Panc1 (cell line): ENCODE results near the gene LMO1. TPM values are rescaled to one million over a fixed set of nuclear protein-coding genes. Genes with fewer than 3 reads are reported as not detected.

Experiments
- ATAC-seq: fragments of 200-7000 bp; cut with Tn5 transposase; 2 replicates; pipeline ENCODE4 v1.9.1; 2020; ENCODE audit warnings: mild to moderate bottlenecking, moderate library complexity
- BruUV-seq: library from RNA; stranded (reverse); fragments of 400-500 nt; replicated peaks from 2 replicates; lab custom pipeline; 2021; lab: Mats Ljungman, UMichigan
- CTCF ChIA-PET: fragments of 300-600 bp; sonication (Branson Sonifier 250); formaldehyde crosslinking; loops from one replicate; lab custom pipeline; 2022; ENCODE audit warnings: antibody characterized with exemption; lab: Charles Lee
- POLR2A ChIA-PET: fragments of 300-600 bp; sonication (Branson Sonifier 250); formaldehyde crosslinking; loops from one replicate; lab custom pipeline; 2022; ENCODE audit warnings: antibody characterized with exemption; lab: Charles Lee
- DNase-seq: peaks from one replicate; pipeline ENCODE4 v3.0.0-alpha.2; 2010; ENCODE audit warnings: low read depth, low spot score
- H3K27ac ChIP-seq: 2 replicates; pipeline ENCODE4 v1.5.1; 2011; ENCODE audit warnings: mild to moderate bottlenecking, low read length, inconsistent platforms
- H3K27me3 ChIP-seq: fragments of 200-500 bp; sonication (Bioruptor generic); 2 replicates; pipeline ENCODE4 v1.6.0; 2014; ENCODE audit warnings: low read length, inconsistent platforms; ENCODE audit not compliant: control insufficient read depth, insufficient read depth
- H3K36me3 ChIP-seq: fragments of 200-500 bp; sonication (Bioruptor generic); 2 replicates; pipeline ENCODE4 v1.5.1; 2014; ENCODE audit warnings: inconsistent platforms, mild to moderate bottlenecking, low read length, moderate library complexity; ENCODE audit not compliant: control insufficient read depth, insufficient read depth
- H3K4me1 ChIP-seq: 2 replicates; pipeline ENCODE4 v1.5.1; 2011; ENCODE audit warnings: inconsistent platforms, mild to moderate bottlenecking, low read length, moderate library complexity; ENCODE audit not compliant: control insufficient read depth, insufficient read depth
- H3K4me3 ChIP-seq, 2 experiments: 2 replicates each; pipeline ENCODE4 v1.5.1; 2011 to 2012; ENCODE audit warnings: low read depth in 2 of 2, low read length in 2 of 2, mild to moderate bottlenecking in 2 of 2, inconsistent platforms in 1 of 2, moderate library complexity in 1 of 2
- H3K9me3 ChIP-seq: fragments of 200-500 bp; sonication (Bioruptor generic); 2 replicates; pipeline ENCODE4 v1.5.1; 2014; ENCODE audit warnings: low read depth, mild to moderate bottlenecking, inconsistent platforms, low read length, moderate library complexity; ENCODE audit not compliant: control insufficient read depth, insufficient read depth
- CTCF ChIP-seq: fragments of 450-650 bp; IDR thresholded peaks from 2 replicates; pipeline ENCODE4 v1.5.1; 2017; ENCODE audit warnings: mild to moderate bottlenecking
- POLR2AphosphoS5 ChIP-seq: IDR thresholded peaks from 2 replicates; pipeline ENCODE4 v1.6.1; 2012; ENCODE audit warnings: mild to moderate bottlenecking, low read depth, low read length, moderate library complexity
- REST ChIP-seq, 2 experiments: IDR thresholded peaks; 2 replicates each; pipeline ENCODE4 v1.6.1; 2011 to 2012; ENCODE audit warnings: low read depth in 2 of 2, control low read depth in 1 of 2, low read length in 1 of 2, mild to moderate bottlenecking in 1 of 2, moderate library complexity in 1 of 2; ENCODE audit not compliant: insufficient read depth in 1 of 2
- SIN3A ChIP-seq: IDR thresholded peaks from 2 replicates; pipeline ENCODE4 v1.6.1; 2012; ENCODE audit warnings: low read depth, mild to moderate bottlenecking, low read length, moderate library complexity, borderline replicate concordance; ENCODE audit not compliant: insufficient read depth
- TCF7L2 ChIP-seq: IDR thresholded peaks from 2 replicates; pipeline ENCODE4 v1.6.1; 2011; ENCODE audit warnings: mild to moderate bottlenecking, low read depth, low read length, inconsistent platforms
- in situ Hi-C: cut with HindIII; loops from 2 replicates; pipeline ENCODE4 v1.10.0; 2016; ENCODE audit warnings: low sequenced_read_pairs, low pct_unique_long_range_greater_than_20kb
- intact Hi-C: fragments of 100-400 bp; cut with micrococcal nuclease; formaldehyde crosslinking; loops from one replicate; pipeline ENCODE4 v1.10.0; 2022; ENCODE audit not compliant: unreplicated experiment
- total RNA-seq: library from RNA; stranded (reverse); gene quantifications from one replicate; pipeline ENCODE4 v1.2.1, GENCODE V29; 2021; ENCODE audit not compliant: unreplicated experiment

Gene LMO1
- total RNA-seq, 1 experiment from 2014 or later = not detected

GRCh38 chr11:8260202-8260966 is 3.3 kb downstream of the LMO1 start:
- ATAC-seq (no peak), DNase-seq (no peak)
- intact Hi-C loops (loop anchor here (10.0 kb wide), 1 partner anchor 256 kb away; no protein-coding TSS in a partner anchor), in situ Hi-C loops (no loop called here)
- ChIA-PET POLR2A (no interaction called here), CTCF (no interaction called here)
- Histone ChIP-seq H3K27ac (no peak overlapping the region), H3K4me1 (peaks cover 9% of the 10 kb centered on the region), H3K9me3 (no peaks in the 10 kb centered on the region), H3K27me3 (peaks cover 25% of the 10 kb centered on the region), H3K36me3 (no peaks in the 10 kb centered on the region), H3K4me3 (no peak overlapping the region)
- no TSS peak for BruUV-seq
- TF ChIP-seq REST (IDR thresholded peaks at IDR 0.05; ENCODE audit: insufficient read depth in 1 of 2, low read depth in 2 of 2, low read length in 1 of 2) (no peak), TCF7L2 (no peak), SIN3A (no peak), CTCF (no peak), POLR2AphosphoS5 (no peak)

- Histone ChIP-seq H3K27me3 (peaks cover 25% of the 10 kb centered on the region), H3K4me1 (peaks cover 9% of the 10 kb centered on the region), H3K9me3 (no peaks in the 10 kb centered on the region), H3K27ac (no peak overlapping the region), H3K4me3 (no peak overlapping the region), H3K36me3 (no peaks in the 10 kb centered on the region)
- BruUV-seq = no TSS peak
- TF ChIP-seq CTCF (no peak), SIN3A (no peak), POLR2AphosphoS5 (no peak), REST (IDR thresholded peaks at IDR 0.05; ENCODE audit: insufficient read depth in 1 of 2, low read depth in 2 of 2, low read length in 1 of 2) (no peak), TCF7L2 (no peak)
- ATAC-seq (no peak), DNase-seq (no peak)
- CTCF ChIA-PET = interaction anchor here (0.6 kb wide), 1 partner anchor 39 kb away, joined by 10 read pairs; no protein-coding TSS in a partner anchor
- POLR2A ChIA-PET = no interaction called here
- in situ Hi-C loops = no loop called here
- intact Hi-C loops = no loop called here
Measured at GRCh38 chr11:8259306-8259959, 4.2 kb downstream of the LMO1 start.
